BJ (cell line): ENCODE data around the gene CEP85L. TPM values are rescaled to one million over a fixed set of nuclear protein-coding genes. Genes with fewer than 3 reads are reported as not detected.
A peak's percentile ranks its signal among the peaks of the same experiment; 100 is the strongest.

Experiments
- CTCF ChIA-PET: fragments of 350-600 bp; formaldehyde crosslinking; extraction: SDS; loops from one replicate; lab custom pipeline; 2021; ENCODE audit warnings: antibody characterized with exemption, inconsistent platforms; lab: Yijun Ruan, JAX
- POLR2A ChIA-PET: fragments of 300-600 bp; sonication (Branson Sonifier 250); formaldehyde crosslinking; extraction: SDS; loops from one replicate; lab custom pipeline; 2021; ENCODE audit warnings: antibody characterized with exemption; lab: Charles Lee
- DNase-seq: peaks from one replicate; pipeline ENCODE4 v3.0.0-alpha.2; 2011; ENCODE audit warnings: low read depth
- H3K27me3 ChIP-seq: 2 replicates; pipeline ENCODE4 v1.6.0; 2011; ENCODE audit warnings: low read length; ENCODE audit not compliant: control insufficient read depth, insufficient read depth
- H3K36me3 ChIP-seq: 2 replicates; pipeline ENCODE4 v1.5.1; 2011; ENCODE audit warnings: low read length; ENCODE audit not compliant: control insufficient read depth, insufficient read depth
- H3K4me3 ChIP-seq: 2 replicates; pipeline ENCODE4 v1.5.1; 2011; ENCODE audit warnings: low read depth, mild to moderate bottlenecking, control low read depth, low read length
- polyA minus RNA-seq: library from RNA; depleted of rRNA, polyadenylated mRNA; stranded (reverse); fragments of >200 nt; gene quantifications from 2 replicates; pipeline ENCODE4 v1.2.3, GENCODE V29; 2011; rRNA and poly(A)+ RNA removed
- polyA plus RNA-seq: library from polyadenylated mRNA; depleted of rRNA; stranded (reverse); fragments of >200 nt; gene quantifications from 2 replicates; pipeline ENCODE4 v1.2.3, GENCODE V29; 2011; rRNA removed
- TF ChIP-seq, protein P1 (sequence below): IDR thresholded peaks from 2 replicates; pipeline ENCODE4 v1.5.1; 2011; ENCODE audit warnings: low read depth, mild to moderate bottlenecking, control low read depth, inconsistent platforms, low read length, moderate library complexity; ENCODE audit not compliant: insufficient read depth

The CEP85L gene
- polyA plus RNA-seq = 2.6 and 7.0 TPM in 2 replicates
- polyA minus RNA-seq = 25.0 and 28.1 TPM in 2 replicates

DNA sequence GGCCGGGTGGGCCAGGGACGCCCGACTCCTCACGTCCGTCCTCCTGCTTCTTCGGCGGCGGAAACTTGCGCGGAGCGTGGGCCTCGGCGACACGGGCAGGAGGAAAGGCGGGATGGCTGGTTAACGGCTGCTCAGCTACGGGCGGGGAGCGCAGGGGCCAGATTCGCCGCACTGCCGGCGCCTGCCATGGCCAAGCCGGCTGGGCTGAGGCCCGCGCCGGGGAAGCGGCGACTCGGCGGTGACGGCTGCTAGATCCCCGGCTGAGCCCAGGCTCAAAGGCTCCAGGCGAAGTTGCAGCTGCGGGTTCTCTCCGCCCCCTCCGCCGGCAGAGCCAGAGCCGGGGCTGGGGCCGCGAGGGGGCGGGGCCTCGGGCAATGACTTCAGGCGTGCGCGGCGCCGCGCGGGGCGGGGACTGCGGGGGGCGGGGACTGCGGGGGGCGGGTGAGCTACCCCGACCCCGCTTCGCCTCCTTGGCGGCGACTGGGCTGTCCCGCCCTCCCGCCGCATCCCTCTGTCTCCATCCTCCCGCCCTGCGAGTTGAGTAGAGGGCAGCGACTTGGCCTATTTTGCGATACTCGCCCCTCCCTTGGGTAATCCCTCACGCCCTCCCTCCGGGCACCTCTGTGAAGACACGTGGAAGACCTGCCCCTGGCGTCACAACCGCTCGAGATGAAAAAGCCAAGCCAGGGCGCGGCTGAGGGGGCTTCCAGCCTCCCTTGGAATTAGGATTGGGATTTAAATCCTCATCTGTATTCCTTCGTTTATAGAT is at the start of gene CEP85L:
Gene CEP85L (minus strand): TSS at position 310 of the 769 bp plus-strand sequence. CDS start 322 bp downstream, outside the sequence.
- CTCF ChIA-PET = interaction anchor here (0.7 to 1.3 kb wide), 4 partner anchors 8 to 132 kb away, joined by 3 to 5 read pairs (median 4); no protein-coding TSS in a partner anchor
- DNase-seq = peak; percentile 33
- peak within 1 kb of the TSS; percentile 99 for H3K4me3 ChIP-seq
- POLR2A ChIA-PET = interaction anchor here (0.6 to 1.0 kb wide), 3 partner anchors 8 to 54 kb away, joined by 3 to 10 read pairs (median 3); no protein-coding TSS in a partner anchor
- TF ChIP-seq, protein P1, sequence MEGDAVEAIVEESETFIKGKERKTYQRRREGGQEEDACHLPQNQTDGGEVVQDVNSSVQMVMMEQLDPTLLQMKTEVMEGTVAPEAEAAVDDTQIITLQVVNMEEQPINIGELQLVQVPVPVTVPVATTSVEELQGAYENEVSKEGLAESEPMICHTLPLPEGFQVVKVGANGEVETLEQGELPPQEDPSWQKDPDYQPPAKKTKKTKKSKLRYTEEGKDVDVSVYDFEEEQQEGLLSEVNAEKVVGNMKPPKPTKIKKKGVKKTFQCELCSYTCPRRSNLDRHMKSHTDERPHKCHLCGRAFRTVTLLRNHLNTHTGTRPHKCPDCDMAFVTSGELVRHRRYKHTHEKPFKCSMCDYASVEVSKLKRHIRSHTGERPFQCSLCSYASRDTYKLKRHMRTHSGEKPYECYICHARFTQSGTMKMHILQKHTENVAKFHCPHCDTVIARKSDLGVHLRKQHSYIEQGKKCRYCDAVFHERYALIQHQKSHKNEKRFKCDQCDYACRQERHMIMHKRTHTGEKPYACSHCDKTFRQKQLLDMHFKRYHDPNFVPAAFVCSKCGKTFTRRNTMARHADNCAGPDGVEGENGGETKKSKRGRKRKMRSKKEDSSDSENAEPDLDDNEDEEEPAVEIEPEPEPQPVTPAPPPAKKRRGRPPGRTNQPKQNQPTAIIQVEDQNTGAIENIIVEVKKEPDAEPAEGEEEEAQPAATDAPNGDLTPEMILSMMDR = no peak
- H3K27me3 ChIP-seq = no peaks in the 10 kb centered on the region
- no peaks in the 10 kb centered on the region for H3K36me3 ChIP-seq

DNA sequence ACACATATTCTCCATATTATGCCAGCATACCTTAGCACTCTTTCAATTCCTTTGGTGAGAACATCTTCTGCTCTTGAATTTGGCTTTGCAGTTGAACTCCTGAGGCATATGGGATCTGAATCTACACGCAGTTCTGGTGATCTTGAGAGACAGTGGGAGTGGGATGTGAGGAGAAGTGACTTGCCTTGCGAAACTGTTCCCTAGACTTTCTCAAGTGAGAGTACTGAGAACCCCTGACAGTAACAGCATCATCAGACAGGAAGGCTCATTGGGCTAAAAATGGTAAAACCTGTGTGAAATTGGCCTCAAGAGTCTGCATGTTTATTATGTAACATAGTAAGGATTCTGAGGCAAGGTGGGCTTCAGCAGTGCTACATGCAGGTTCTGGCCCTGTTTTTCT is 49.1 kb upstream of the CEP85L start:
- Histone ChIP-seq H3K27me3 (no peaks in the 10 kb centered on the region), H3K4me3 (no peak overlapping the region), H3K36me3 (no peaks in the 10 kb centered on the region)
- no peak for DNase-seq
- TF ChIP-seq, protein P1 = no peak
- ChIA-PET CTCF (no interaction called here), POLR2A (no interaction called here)

DNA sequence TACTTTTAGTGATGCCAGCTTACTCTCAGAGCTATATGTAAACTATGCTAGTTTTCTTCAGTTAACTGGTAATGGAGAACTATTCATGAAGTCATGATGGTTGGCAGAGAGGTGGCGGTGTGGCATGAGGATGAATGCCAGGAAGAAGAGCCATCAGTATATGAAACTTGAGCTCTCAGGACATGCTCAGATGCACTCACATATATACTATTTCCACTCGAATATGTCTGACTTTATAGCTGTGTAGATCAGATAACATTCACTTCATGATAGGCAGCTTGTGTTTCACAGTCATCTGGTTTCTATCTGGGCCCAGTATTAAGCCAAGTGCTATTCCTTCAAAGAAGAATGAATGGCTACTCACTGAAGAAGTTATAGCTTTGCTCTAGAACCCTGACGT is 46.2 kb upstream of the CEP85L start:
- DNase-seq = no peak
- Histone ChIP-seq H3K27me3 (no peaks in the 10 kb centered on the region), H3K36me3 (no peaks in the 10 kb centered on the region), H3K4me3 (no peak overlapping the region)
- TF ChIP-seq, protein P1 = no peak
- CTCF ChIA-PET = interaction anchor here (0.8 to 1.2 kb wide), 2 partner anchors 9 to 79 kb away, joined by 3 to 4 read pairs; no protein-coding TSS in a partner anchor
- POLR2A ChIA-PET = no interaction called here

DNA sequence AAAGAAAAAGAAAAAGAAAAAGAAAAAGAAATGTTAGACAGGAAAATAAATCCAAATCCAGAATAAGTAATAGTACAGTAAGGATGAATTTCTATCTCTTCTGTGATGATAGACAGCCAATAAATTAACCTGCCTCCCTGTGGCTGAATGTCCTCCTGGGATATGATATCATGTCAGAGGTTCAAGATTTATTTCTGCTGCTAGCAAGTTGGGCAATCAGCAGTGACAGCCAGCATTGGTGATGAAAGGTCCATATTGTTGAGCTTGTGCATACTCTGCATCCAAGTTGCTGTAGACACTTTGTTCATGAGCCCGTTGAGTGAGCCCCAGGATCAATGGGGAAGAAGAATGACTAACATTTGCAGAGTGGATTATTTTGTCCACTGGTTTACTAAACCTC is 44.9 kb upstream of the CEP85L start:
- H3K27me3 ChIP-seq = no peaks in the 10 kb centered on the region
- CTCF ChIA-PET = interaction anchor here (1.0 kb wide), 1 partner anchor 11 kb away, joined by 4 read pairs; no protein-coding TSS in a partner anchor
- no peak overlapping the region for H3K4me3 ChIP-seq
- TF ChIP-seq, protein P1 = no peak
- POLR2A ChIA-PET = no interaction called here
- DNase-seq = no peak
- no peaks in the 10 kb centered on the region for H3K36me3 ChIP-seq

DNA sequence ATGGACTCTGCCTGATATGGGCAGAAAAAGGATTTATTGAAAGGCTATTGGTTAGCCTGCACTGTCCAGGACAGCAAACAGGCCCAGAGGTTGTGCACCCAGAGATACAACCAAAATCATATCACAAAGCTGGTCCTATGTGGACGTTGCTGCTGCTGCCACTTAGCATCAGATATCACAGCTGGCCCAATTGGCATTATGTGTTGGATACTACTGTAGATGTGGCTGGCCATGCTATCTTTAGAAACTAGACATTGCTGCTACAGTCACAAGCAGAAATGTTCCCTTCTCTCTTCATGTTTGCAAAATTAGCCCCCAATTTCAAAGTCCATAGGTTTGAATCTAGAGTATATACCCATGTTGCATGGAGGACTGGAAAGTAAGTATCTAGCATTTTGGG is 42.2 kb upstream of the CEP85L start:
- POLR2A ChIA-PET = no interaction called here
- no peak for DNase-seq
- no peaks in the 10 kb centered on the region for H3K36me3 ChIP-seq
- no peak overlapping the region for H3K4me3 ChIP-seq
- no peaks in the 10 kb centered on the region for H3K27me3 ChIP-seq
- TF ChIP-seq, protein P1 = no peak
- CTCF ChIA-PET = no interaction called here
